Choroid plexus epithelial cell (primary cell): Measurements from ENCODE around the gene NCKIPSD.

Experiments
- DNase-seq: peaks from one replicate; pipeline ENCODE4 v3.0.0-alpha.2; 2010; ENCODE audit warnings: low read depth
- H3K4me3 ChIP-seq: 2 replicates; pipeline ENCODE4 v1.5.1; 2011; ENCODE audit warnings: low read depth, mild to moderate bottlenecking, control low read depth, low read length, moderate library complexity
- CTCF ChIP-seq: conservative IDR thresholded peaks from 2 replicates; pipeline ENCODE4 v1.5.1; 2011; ENCODE audit warnings: low read depth, mild to moderate bottlenecking, control low read depth, inconsistent platforms, low read length, moderate library complexity

NCKIPSD gene

GRCh38 chr3:48628277-48629017, 57.3 kb downstream of the NCKIPSD start:
- DNase-seq = no peak
- no peak overlapping the region for H3K4me3 ChIP-seq
- TF ChIP-seq CTCF = no peak

- no peak for DNase-seq
- H3K4me3 ChIP-seq = no peak overlapping the region
- no peak for TF ChIP-seq CTCF
Measured at GRCh38 chr3:48625600-48625999, 60.1 kb downstream of the NCKIPSD start.

DNA sequence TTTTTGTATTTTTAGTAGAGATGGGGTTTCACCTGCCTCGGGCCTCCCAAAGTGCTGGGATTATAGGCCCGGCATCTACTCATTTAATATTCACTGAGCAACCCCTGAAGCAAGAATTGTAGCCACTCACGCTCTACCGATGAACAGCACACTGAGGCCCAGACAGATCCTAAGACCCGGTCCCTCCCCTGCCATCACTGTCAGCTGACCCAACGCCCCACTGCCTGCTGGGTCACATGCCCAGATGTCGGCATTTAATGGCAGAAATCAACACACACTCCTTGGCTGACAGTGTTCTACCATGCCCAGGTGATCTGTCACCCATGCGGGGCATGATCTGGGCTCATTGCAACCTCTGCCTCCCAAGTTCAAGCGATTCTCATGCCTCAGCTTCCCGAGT, 60.9 kb downstream of the NCKIPSD start:
- no peak overlapping the region for H3K4me3 ChIP-seq
- no peak for DNase-seq
- TF ChIP-seq CTCF = no peak

- no peak for DNase-seq
- no peak for TF ChIP-seq CTCF
- H3K4me3 ChIP-seq = no peak overlapping the region
Measured at GRCh38 chr3:48623851-48624547, 61.7 kb downstream of the NCKIPSD start.
